Choroid plexus epithelial cell (primary cell): Measurements from ENCODE around the gene UGGT1.

Experiments
- DNase-seq: peaks from one replicate; pipeline ENCODE4 v3.0.0-alpha.2; 2010; ENCODE audit warnings: low read depth
- H3K4me3 ChIP-seq: 2 replicates; pipeline ENCODE4 v1.5.1; 2011; ENCODE audit warnings: low read depth, mild to moderate bottlenecking, control low read depth, low read length, moderate library complexity
- TF ChIP-seq, protein P1 (sequence below): conservative IDR thresholded peaks from 2 replicates; pipeline ENCODE4 v1.5.1; 2011; ENCODE audit warnings: low read depth, mild to moderate bottlenecking, control low read depth, inconsistent platforms, low read length, moderate library complexity

UGGT1 gene

DNA sequence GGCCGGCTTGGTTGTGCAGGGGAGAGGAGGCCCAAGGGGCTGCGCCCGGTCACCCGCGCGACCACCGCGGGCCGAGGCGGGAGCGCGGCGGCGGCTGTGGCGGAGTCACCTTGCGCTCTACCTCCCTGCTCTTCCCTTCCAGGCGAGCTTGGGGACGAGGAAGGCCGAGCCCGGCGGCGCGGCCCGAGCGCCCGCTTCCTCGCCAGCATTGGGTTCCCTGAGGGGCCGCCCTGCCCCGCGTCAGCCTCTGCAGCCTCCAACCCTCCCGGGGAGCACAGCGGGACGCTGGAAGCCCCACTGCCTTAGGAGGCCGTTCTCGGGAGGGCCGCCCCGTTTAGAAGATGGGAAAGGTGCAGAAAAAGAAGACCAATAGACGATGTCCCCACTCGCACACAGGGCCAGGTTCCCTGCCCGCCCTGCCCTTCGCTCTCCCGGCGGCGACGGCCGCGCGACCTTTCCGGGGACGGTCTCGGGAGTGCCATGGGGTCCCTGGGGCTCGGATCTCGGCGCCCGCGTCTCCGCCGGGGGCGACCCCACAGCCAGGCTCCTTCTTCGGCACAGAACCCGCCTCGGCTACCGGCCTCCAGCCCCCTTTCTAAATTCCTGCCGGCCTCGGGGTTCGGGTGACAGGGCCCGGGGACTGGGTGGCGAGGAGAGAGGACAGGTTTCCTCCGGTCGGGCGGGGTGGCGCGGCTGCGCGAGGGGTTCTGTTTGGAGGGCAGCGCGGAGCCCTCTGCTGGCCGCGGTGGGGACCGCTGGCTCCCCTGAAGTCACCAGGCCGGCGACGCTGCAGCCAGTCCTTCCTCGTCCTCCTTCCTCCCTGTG lies 142.2 kb downstream of the UGGT1 start:
- peak; percentile 73 for DNase-seq
- TF ChIP-seq, protein P1, sequence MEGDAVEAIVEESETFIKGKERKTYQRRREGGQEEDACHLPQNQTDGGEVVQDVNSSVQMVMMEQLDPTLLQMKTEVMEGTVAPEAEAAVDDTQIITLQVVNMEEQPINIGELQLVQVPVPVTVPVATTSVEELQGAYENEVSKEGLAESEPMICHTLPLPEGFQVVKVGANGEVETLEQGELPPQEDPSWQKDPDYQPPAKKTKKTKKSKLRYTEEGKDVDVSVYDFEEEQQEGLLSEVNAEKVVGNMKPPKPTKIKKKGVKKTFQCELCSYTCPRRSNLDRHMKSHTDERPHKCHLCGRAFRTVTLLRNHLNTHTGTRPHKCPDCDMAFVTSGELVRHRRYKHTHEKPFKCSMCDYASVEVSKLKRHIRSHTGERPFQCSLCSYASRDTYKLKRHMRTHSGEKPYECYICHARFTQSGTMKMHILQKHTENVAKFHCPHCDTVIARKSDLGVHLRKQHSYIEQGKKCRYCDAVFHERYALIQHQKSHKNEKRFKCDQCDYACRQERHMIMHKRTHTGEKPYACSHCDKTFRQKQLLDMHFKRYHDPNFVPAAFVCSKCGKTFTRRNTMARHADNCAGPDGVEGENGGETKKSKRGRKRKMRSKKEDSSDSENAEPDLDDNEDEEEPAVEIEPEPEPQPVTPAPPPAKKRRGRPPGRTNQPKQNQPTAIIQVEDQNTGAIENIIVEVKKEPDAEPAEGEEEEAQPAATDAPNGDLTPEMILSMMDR: peak; percentile 84
- peak overlapping the region; percentile 69 for H3K4me3 ChIP-seq

DNA sequence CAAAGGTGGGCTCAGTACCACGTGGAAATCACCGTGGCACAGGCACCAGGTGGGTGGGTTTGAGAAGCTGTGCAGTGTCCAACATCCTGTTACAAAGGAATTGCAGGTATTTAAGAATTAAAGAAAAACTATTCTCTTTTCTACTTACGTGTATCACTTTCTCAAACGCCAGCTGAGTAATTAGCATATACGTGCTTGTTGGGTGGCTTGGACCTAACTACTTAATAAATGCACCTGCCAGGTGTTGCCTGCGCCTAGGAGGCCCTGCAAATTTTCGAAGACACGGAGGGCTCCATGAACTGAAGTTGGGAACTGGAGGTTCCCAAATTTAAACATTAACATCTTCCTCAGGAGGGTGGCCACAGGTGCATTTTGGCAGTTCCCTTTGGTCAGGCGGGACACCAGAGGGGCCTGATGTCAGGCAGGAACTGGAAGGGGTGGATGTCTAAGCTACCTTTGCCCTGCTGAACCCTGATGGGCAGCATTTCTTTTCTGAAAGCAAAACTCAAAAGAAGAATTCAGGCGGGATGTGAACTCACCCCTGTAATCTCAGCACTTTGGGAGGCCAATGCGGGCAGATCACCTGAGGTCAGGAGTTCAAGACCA lies 142.9 kb downstream of the UGGT1 start:
- peak overlapping the region; percentile 69 for H3K4me3 ChIP-seq

DNA sequence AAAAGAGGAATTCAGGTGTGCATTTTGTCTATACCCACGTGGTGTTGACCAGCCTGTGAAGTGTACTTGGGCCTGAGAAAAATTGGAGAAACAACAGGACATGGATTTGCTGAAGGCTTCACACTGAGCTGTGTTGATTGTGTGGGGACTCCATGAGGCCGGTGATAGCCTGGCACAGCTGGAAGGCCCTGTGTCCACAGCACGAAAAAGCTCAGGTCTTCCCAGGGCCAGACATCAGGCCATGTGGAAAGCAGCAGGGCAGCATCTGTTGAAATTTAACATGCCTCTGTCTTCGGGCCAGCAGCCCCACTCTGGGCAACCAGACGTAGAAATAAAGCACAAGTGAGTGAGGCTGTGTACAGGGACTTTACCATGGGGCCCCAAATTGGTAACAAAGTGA lies 143.6 kb downstream of the UGGT1 start:
- DNase-seq: no peak
- TF ChIP-seq, protein P1: no peak
- H3K4me3 ChIP-seq: no peak overlapping the region

More for the DNA sequence above, 142.9 kb downstream of the UGGT1 start:
- DNase-seq: no peak
- TF ChIP-seq, protein P1: no peak

DNA sequence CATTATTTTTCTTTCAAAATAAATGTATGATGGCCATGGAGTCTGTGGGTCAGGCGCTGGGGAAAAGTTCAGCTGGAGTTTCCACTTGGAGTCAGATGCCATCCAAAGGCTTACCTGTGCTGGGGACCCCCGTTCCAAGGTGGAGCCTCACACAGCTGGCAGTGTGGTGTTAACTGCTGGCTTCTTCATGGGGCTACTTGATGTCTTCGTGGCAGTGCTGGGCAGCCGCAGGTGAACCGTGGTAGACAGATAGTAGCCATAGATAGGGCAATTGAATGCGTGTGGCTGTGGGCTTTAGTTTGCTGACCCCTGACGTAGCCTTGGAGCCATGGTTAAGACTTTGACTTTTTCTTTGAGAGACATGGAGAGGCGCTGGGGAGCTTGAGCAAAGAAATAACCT lies 144.6 kb downstream of the UGGT1 start:
- TF ChIP-seq, protein P1: no peak
- H3K4me3 ChIP-seq: no peak overlapping the region
- DNase-seq: no peak

DNA sequence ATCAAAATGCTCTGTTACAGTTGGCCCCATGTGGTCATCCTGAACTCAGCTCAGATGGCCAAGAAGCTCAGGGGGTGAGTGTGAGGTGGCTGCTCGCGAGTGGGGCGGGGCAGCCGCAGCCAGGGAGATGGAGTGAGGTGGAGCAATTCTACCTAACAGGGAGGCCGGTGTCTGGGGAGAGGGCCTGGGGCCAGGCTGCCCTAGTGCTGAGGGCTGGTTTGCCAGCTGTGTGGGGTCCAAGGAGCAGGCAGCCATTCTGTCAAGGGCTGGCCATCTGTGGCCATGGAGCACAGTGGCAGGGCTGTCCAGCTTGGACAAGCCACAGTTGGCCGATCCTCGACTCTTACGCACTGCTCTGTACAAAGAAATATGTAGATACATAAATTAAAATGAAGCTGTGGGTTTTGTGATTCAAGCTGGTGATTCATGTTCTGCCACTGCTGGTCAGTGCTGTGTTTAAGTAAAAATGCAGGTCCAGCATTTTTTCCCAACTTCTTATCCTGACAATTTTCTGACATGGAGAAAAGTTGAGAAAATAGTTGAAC lies 145.6 kb downstream of the UGGT1 start:
- TF ChIP-seq, protein P1: no peak
- peak; percentile 81 for DNase-seq
- H3K4me3 ChIP-seq: no peak overlapping the region

DNA sequence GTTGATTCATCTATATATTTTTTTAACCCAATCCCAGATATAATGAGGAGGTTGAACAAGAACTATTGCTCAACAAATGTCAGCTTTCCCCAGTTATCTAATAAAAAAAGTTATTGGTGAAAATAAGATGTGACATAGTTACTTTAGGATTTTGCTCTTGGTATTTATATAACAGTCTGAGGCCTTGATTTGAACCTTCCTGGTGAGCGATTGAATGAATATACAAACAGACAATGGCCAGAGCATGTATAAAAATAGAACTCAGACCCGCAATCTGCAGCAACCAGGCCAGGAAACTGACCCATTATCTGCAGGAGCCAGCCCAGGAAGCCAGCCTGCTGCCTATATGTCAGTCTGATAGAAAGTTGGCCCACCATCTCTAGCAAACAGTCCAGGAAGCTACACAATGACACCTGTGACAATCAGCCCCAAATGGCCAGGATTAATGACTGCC lies 146.1 kb downstream of the UGGT1 start:
- no peak overlapping the region for H3K4me3 ChIP-seq
- peak; percentile 50 for DNase-seq
- TF ChIP-seq, protein P1: no peak
